CD14-positive monocyte (primary cell): ENCODE results near the gene C2CD2. TPM values are rescaled to one million over a fixed set of nuclear protein-coding genes. Genes with fewer than 3 reads are reported as not detected.
"Not testable (repeated sequence)": the region's sequence is repeated elsewhere in the genome, so short reads cannot be mapped to it uniquely, and the experiment has no call there.

Source experiments
- DNase-seq, 3 donors: peaks; one replicate each; pipeline ENCODE4 v3.0.0-alpha.2; 2011 to 2022
- H2AFZ ChIP-seq: 2 replicates; pipeline ENCODE4 v1.6.0; 2012; ENCODE audit warnings: mild to moderate bottlenecking, low read depth, low read length, inconsistent platforms; ENCODE audit not compliant: insufficient read depth, poor library complexity, severe bottlenecking
- H3K27ac ChIP-seq, 2 donors: 1 replicate in 1 of 2; 2 replicates in 1 of 2; pipeline ENCODE4 v1.5.1; 2012 to 2013; ENCODE audit warnings: low read length in 2 of 2, control low read depth in 1 of 2, inconsistent platforms in 1 of 2, low read depth in 1 of 2, mild to moderate bottlenecking in 1 of 2
- H3K27me3 ChIP-seq, 2 donors: one replicate each; pipeline versions ENCODE4 v1.6.0 to v1.6.1; 2011 to 2013; ENCODE audit warnings: low read length in 2 of 2; ENCODE audit not compliant: control insufficient read depth in 2 of 2, insufficient read depth in 2 of 2
- H3K36me3 ChIP-seq, 2 donors: replicated peaks in 1 of 2; 1 replicate in 1 of 2; 2 replicates in 1 of 2; pipeline versions ENCODE4 v1.5.1 to v1.6.1; 2012 to 2013; ENCODE audit warnings: low read length in 2 of 2, control low read depth in 1 of 2, inconsistent platforms in 1 of 2, mild to moderate bottlenecking in 1 of 2; ENCODE audit not compliant: insufficient read depth in 2 of 2, control insufficient read depth in 1 of 2
- H3K4me1 ChIP-seq, 2 donors: 1 replicate in 1 of 2; 2 replicates in 1 of 2; pipeline versions ENCODE4 v1.5.1 to v1.6.1; 2012 to 2013; ENCODE audit warnings: low read length in 2 of 2, control low read depth in 1 of 2, inconsistent platforms in 1 of 2, mild to moderate bottlenecking in 1 of 2, moderate library complexity in 1 of 2; ENCODE audit not compliant: insufficient read depth in 2 of 2, control insufficient read depth in 1 of 2
- H3K4me2 ChIP-seq: replicated peaks from 2 replicates; pipeline ENCODE3; 2012; ENCODE audit warnings: low read length, moderate library complexity, mild to moderate bottlenecking; ENCODE audit not compliant: poor library complexity, severe bottlenecking; ENCODE audit errors: extremely low read depth
- H3K4me3 ChIP-seq, 3 experiments: fragments of 200-600 bp in 1 of 3; sonication (generic) in 1 of 3; replicated peaks in 1 of 3; 1 replicate in 2 of 3; 2 replicates in 1 of 3; pipeline ENCODE4 v1.5.1; 2011 to 2013; ENCODE audit warnings: low read length in 3 of 3, mild to moderate bottlenecking in 3 of 3, control low read depth in 2 of 3, low read depth in 2 of 3, inconsistent platforms in 1 of 3, moderate library complexity in 1 of 3
- H3K79me2 ChIP-seq: 2 replicates; pipeline ENCODE4 v1.6.0; 2012; ENCODE audit warnings: mild to moderate bottlenecking, control low read depth, inconsistent platforms, low read length, moderate library complexity; ENCODE audit not compliant: insufficient read depth
- H3K9ac ChIP-seq: 2 replicates; pipeline ENCODE4 v1.6.0; 2017; ENCODE audit warnings: low read length, mild to moderate bottlenecking; ENCODE audit not compliant: insufficient read depth, poor library complexity, severe bottlenecking
- H3K9me3 ChIP-seq, 2 donors: replicated peaks in 1 of 2; 1 replicate in 1 of 2; 2 replicates in 1 of 2; pipeline versions ENCODE4 v1.5.1 to v1.6.1; 2012 to 2013; ENCODE audit warnings: low read length in 2 of 2, control low read depth in 1 of 2; ENCODE audit not compliant: control insufficient read depth in 1 of 2, insufficient read depth in 1 of 2
- H4K20me1 ChIP-seq: 2 replicates; pipeline ENCODE4 v1.6.0; 2012; ENCODE audit warnings: mild to moderate bottlenecking, low read length, control low read depth, moderate library complexity; ENCODE audit not compliant: insufficient read depth
- H3K27ac Mint-ChIP-seq, 7 donors: one replicate each; pipeline ENCODE4 v1.8.0; 2020; ENCODE audit warnings: mild to moderate bottlenecking in 7 of 7, mixed read lengths in 7 of 7, moderate library complexity in 6 of 7, inconsistent platforms in 2 of 7
- H3K27me3 Mint-ChIP-seq, 3 donors: one replicate each; pipeline ENCODE4 v1.8.0; 2021 to 2022; ENCODE audit warnings: low read depth in 3 of 3, mild to moderate bottlenecking in 3 of 3, mixed read lengths in 3 of 3, moderate library complexity in 3 of 3, inconsistent platforms in 1 of 3
- H3K36me3 Mint-ChIP-seq, 2 donors: one replicate each; pipeline ENCODE4 v1.8.0; 2020; ENCODE audit warnings: mixed read lengths in 2 of 2, inconsistent platforms in 1 of 2, mild to moderate bottlenecking in 1 of 2
- H3K4me1 Mint-ChIP-seq: one replicate; pipeline ENCODE4 v1.8.0; 2020; ENCODE audit warnings: mild to moderate bottlenecking, mixed read lengths
- H3K4me3 Mint-ChIP-seq, 2 donors: one replicate each; pipeline ENCODE4 v1.8.0; 2020; ENCODE audit warnings: mild to moderate bottlenecking in 2 of 2, mixed read lengths in 2 of 2, moderate library complexity in 1 of 2
- H3K9me3 Mint-ChIP-seq, 7 donors: one replicate each; pipeline ENCODE4 v1.8.0; 2020 to 2022; ENCODE audit warnings: mixed read lengths in 7 of 7, mild to moderate bottlenecking in 6 of 7, moderate library complexity in 6 of 7, inconsistent platforms in 2 of 7
- WGBS: methylation state at CpG from one replicate; pipeline ENCODE4 v1.1.5; 2013; ENCODE audit warnings: missing lambda C conversion rate; ENCODE audit not compliant: insufficient coverage; 5-methylcytosine and 5-hydroxymethylcytosine counted together
- intact Hi-C, 2 donors: fragments of 100-400 bp; cut with micrococcal nuclease; formaldehyde crosslinking; loops; one replicate each; pipeline versions ENCODE4 v1.15.0 to v1.15.1; 2023
- polyA plus RNA-seq, 3 donors: library from polyadenylated mRNA; depleted of rRNA in 1 of 3; unstranded in 2 of 3; stranded (reverse) in 1 of 3; fragments of 300-500 nt in 2 of 3; fragments of >200 nt in 1 of 3; fragmentation: Illumina TruSeq in 2 of 3; gene quantifications; 1 replicate in 2 of 3; 2 replicates in 1 of 3; pipeline ENCODE4 v1.2.3, GENCODE V29; 2012 to 2021
- TF ChIP-seq, protein P1 (sequence below): fragments of 200-600 bp; IDR thresholded peaks from one replicate; pipeline ENCODE4 v1.8.0; 2022; ENCODE audit warnings: antibody characterized with exemption, mild to moderate bottlenecking

The C2CD2 gene
- polyA plus RNA-seq, 3 donors, result 1.4 to 17.0 (median 3.8) TPM

DNA sequence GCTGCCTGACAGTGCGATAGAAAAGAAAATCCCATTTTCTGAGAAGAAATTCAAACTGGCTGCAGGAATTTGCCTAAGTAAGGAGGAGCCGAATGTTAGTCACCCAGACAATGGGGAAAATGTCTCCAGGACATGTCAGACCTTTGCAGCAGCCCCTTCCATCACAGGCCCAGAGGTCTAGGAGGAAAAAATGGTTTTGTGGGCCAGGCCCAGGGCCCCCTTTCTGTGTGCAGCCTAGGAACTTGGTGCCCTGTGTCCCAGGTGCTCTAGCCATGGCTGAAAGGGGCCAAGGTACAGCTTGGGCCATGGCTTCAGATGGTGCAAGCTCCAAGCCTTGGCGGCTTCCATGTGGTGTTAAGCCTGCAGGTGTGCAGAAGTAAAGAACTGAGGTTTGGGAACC, 41.8 kb upstream of the C2CD2 start:
- Histone ChIP-seq H3K9me3 (peaks cover 0 to 13% of the 10 kb centered on the region in 2 donors), H3K79me2 (no peaks in the 10 kb centered on the region), H3K4me2 (no peak overlapping the region), H2AFZ (no peak overlapping the region), H3K36me3 (peaks cover 35 to 83% of the 10 kb centered on the region in 2 donors), H3K4me1 (no peaks in the 10 kb centered on the region), H3K4me3 (no peak overlapping the region), H4K20me1 (peaks cover 17% of the 10 kb centered on the region), H3K27me3 (no peaks in the 10 kb centered on the region), H3K9ac (no peak overlapping the region), H3K27ac (no peak overlapping the region)
- H3K27ac Mint-ChIP-seq, result no peak overlapping the region
- peaks cover 2% of the 10 kb centered on the region for H3K4me1 Mint-ChIP-seq
- intact Hi-C loops, result no loop called here
- H3K27me3 Mint-ChIP-seq, result peaks cover 0 to 2% (median 0%) of the 10 kb centered on the region in 3 donors
- TF ChIP-seq, protein P1, sequence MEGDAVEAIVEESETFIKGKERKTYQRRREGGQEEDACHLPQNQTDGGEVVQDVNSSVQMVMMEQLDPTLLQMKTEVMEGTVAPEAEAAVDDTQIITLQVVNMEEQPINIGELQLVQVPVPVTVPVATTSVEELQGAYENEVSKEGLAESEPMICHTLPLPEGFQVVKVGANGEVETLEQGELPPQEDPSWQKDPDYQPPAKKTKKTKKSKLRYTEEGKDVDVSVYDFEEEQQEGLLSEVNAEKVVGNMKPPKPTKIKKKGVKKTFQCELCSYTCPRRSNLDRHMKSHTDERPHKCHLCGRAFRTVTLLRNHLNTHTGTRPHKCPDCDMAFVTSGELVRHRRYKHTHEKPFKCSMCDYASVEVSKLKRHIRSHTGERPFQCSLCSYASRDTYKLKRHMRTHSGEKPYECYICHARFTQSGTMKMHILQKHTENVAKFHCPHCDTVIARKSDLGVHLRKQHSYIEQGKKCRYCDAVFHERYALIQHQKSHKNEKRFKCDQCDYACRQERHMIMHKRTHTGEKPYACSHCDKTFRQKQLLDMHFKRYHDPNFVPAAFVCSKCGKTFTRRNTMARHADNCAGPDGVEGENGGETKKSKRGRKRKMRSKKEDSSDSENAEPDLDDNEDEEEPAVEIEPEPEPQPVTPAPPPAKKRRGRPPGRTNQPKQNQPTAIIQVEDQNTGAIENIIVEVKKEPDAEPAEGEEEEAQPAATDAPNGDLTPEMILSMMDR, result no peak
- H3K36me3 Mint-ChIP-seq, result peaks cover 67 to 70% of the 10 kb centered on the region in 2 donors
- DNase-seq, result no peak
- no peak overlapping the region for H3K4me3 Mint-ChIP-seq
- H3K9me3 Mint-ChIP-seq, result peaks cover 0 to 10% (median 2%) of the 10 kb centered on the region in 7 donors
- 93% methylated on average over 2 of the region's 3 CpGs for WGBS

DNA sequence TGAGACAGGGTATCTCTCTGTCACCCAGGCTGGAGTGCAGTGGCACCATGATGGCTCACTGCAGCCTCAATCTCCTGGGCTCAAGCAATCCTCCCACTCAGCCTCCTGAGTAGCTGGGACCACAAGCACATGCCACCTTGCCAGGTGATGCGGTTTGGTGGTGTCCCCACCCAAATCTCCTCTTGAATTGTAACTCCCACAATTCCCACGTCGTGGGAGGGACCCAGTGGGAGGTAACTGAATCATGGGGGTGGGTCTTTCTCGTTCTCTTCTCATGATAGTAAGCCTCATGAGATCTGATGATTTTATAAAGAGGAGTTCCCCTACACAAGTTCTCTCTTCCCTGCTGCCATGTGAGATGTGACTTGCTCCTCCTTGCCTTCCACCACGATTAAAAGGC, 40.8 kb upstream of the C2CD2 start:
- H3K27me3 ChIP-seq, H3K27me3 Mint-ChIP-seq, H3K4me3 Mint-ChIP-seq, H3K9ac ChIP-seq, H3K9me3 Mint-ChIP-seq, H3K79me2 ChIP-seq, H3K4me2 ChIP-seq, DNase-seq, H3K4me1 Mint-ChIP-seq, H3K27ac Mint-ChIP-seq, H2AFZ ChIP-seq, H3K27ac ChIP-seq, H3K4me3 ChIP-seq, intact Hi-C loops, H3K4me1 ChIP-seq: not testable (repeated sequence)
- peaks cover 10% of the 10 kb centered on the region for H4K20me1 ChIP-seq
- H3K36me3 ChIP-seq, result peaks cover 35 to 85% of the 10 kb centered on the region in 2 donors
- H3K36me3 Mint-ChIP-seq, result peaks cover 64 to 65% of the 10 kb centered on the region in 2 donors
- H3K9me3 ChIP-seq, result peaks cover 0 to 13% of the 10 kb centered on the region in 2 donors
- WGBS, result no CpG with 5 or more reads among the region's 5 CpGs
